GF-D8 (cell line): ENCODE results near the gene TRIM77.
"Not testable (repeated sequence)": the region's sequence is repeated elsewhere in the genome, so short reads cannot be mapped to it uniquely, and the experiment has no call there.

Experiments
- DNase-seq: peaks from one replicate; lab custom pipeline; 2025; lab: John Stamatoyannopoulos, UW

The TRIM77 gene

GRCh38 chr11:89709999-89710398 is at the start of gene TRIM77:
Gene TRIM77, plus strand, starts transcription at chr11:89710299. Its CDS starts 0 bp downstream, at chr11:89710299.
- DNase-seq, result not testable (repeated sequence)

- DNase-seq, result no peak
Observed at GRCh38 chr11:89667001-89667400, 43.1 kb upstream of the TRIM77 start.

GRCh38 chr11:89668158-89668557 is 41.9 kb upstream of the TRIM77 start:
- DNase-seq, result not testable (repeated sequence)

GRCh38 chr11:89669586-89669985 is 40.5 kb upstream of the TRIM77 start:
- DNase-seq, result not testable (repeated sequence)

GRCh38 chr11:89669993-89670669 is 40.0 kb upstream of the TRIM77 start:
- DNase-seq, result not testable (repeated sequence)

GRCh38 chr11:89672547-89672946 is 37.6 kb upstream of the TRIM77 start:
- not testable (repeated sequence) for DNase-seq

GRCh38 chr11:89673380-89673779 is 36.7 kb upstream of the TRIM77 start:
- DNase-seq, result not testable (repeated sequence)

- DNase-seq, result not testable (repeated sequence)
Observed at GRCh38 chr11:89675383-89675782, 34.7 kb upstream of the TRIM77 start.

GRCh38 chr11:89675948-89676347 is 34.2 kb upstream of the TRIM77 start:
- DNase-seq, result not testable (repeated sequence)

GRCh38 chr11:89707080-89707479 is 3.0 kb upstream of the TRIM77 start:
- not testable (repeated sequence) for DNase-seq

- DNase-seq, result not testable (repeated sequence)
Observed at GRCh38 chr11:89724866-89725498, 14.9 kb downstream of the TRIM77 start.

GRCh38 chr11:89730215-89730614 is 20.1 kb downstream of the TRIM77 start:
- DNase-seq, result not testable (repeated sequence)

- DNase-seq, result no peak
Observed at GRCh38 chr11:89736566-89736965, 26.5 kb downstream of the TRIM77 start.

- no peak for DNase-seq
Observed at GRCh38 chr11:89737116-89737515, 27.0 kb downstream of the TRIM77 start.

- not testable (repeated sequence) for DNase-seq
Observed at GRCh38 chr11:89741406-89741805, 31.3 kb downstream of the TRIM77 start.

- DNase-seq, result not testable (repeated sequence)
Observed at GRCh38 chr11:89744158-89744557, 34.1 kb downstream of the TRIM77 start.

- not testable (repeated sequence) for DNase-seq
Observed at GRCh38 chr11:89750822-89751221, 40.7 kb downstream of the TRIM77 start.
